SK-N-MC (cell line): Measurements from ENCODE around the gene TMEM150A.

ENCODE experiments used
- EZH2 ChIP-seq: fragments of 200-600 bp; sonication (generic); IDR thresholded peaks from one replicate; pipeline ENCODE4 v1.6.1; 2017; ENCODE audit warnings: antibody characterized with exemption
- FOXP2 ChIP-seq: optimal IDR thresholded peaks from 2 replicates; pipeline ENCODE3; 2011; ENCODE audit warnings: mild to moderate bottlenecking, moderate library complexity; ENCODE audit not compliant: insufficient read depth; ENCODE audit errors: extremely low read length, control extremely low read depth
- POLR2AphosphoS5 ChIP-seq: IDR thresholded peaks from 2 replicates; pipeline ENCODE4 v1.6.1; 2012; ENCODE audit warnings: mild to moderate bottlenecking, low read depth, low read length, borderline replicate concordance

DNA sequence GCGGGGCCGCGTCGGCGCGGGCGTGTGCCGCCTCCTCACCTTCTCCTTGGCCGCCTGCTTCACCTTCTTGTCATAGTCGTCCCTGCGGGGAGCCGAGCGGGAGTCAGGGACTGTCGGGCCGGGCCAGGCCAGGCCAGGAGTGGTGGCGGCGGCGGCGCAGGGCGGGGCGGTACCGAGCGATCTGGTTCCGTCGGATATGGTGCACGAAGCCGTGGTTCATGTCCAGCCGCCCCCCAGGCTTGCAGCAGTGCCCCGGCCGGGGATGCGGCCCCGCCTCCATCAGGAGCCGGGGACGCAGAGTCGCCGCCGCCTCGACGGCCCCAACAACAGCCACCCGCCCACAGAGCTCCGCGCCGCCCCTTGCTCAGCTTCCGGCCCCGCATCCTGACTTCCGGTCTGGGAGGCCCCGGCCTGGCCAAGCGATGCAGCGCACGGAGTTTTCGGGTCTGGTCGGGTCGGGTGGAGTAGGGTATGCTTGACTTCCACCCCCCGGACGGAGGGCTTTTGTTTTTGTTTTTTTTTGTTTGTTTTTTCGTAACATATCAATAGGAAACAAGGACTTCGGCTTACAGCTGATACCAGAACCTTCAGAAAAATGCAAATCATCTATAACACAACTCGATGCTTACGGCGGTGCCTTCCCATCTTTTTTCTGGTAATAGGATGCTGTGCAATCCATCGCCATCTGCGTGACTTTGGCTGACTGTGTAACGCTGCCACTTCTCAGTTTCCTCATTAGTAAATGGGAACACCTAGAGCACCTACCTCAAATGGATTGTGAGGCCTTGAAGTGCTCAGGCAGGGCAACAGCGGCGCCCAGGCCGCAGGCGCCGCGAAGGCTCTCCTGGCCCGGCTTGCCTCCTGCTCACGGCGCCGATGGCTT, 9.4 kb upstream of the TMEM150A start, which contains the start of gene C2orf68:
- TF ChIP-seq POLR2AphosphoS5 (peak; percentile 91), EZH2 (no peak), FOXP2 (no peak)
